ENCODE results near the gene C6orf118.

Gene C6orf118

DNA sequence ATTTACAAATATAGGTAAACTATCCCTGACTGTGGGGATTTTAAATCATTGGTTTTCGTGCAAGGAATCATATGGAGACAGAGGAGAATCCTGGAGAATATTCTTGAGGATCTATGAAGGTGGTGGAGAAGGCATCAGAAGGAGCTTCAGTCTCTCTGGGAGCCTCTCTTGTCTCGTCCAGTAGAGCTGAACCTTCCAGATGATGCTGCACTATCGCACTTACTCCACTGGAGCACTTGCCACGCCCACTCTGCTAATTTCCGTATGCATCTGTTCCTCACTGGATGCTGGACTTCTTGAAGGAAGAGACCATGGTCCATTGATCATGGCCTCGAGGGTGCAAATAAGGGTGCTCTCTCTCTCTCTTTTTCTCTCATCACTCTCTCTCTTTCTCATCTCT is 36.8 kb downstream of the C6orf118 start:
- DNase-seq (ENCODE audit: extremely low read depth, low read depth) = no peak
- TF ChIP-seq, protein P1, sequence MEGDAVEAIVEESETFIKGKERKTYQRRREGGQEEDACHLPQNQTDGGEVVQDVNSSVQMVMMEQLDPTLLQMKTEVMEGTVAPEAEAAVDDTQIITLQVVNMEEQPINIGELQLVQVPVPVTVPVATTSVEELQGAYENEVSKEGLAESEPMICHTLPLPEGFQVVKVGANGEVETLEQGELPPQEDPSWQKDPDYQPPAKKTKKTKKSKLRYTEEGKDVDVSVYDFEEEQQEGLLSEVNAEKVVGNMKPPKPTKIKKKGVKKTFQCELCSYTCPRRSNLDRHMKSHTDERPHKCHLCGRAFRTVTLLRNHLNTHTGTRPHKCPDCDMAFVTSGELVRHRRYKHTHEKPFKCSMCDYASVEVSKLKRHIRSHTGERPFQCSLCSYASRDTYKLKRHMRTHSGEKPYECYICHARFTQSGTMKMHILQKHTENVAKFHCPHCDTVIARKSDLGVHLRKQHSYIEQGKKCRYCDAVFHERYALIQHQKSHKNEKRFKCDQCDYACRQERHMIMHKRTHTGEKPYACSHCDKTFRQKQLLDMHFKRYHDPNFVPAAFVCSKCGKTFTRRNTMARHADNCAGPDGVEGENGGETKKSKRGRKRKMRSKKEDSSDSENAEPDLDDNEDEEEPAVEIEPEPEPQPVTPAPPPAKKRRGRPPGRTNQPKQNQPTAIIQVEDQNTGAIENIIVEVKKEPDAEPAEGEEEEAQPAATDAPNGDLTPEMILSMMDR (IDR thresholded peaks at IDR 0.05; ENCODE audit: low read depth, low read length) = no peak

- TF ChIP-seq, protein P1 (IDR thresholded peaks at IDR 0.05; ENCODE audit: low read depth, low read length) = no peak
- no peak for DNase-seq (ENCODE audit: extremely low read depth, low read depth)
These were observed 40.4 kb downstream of the C6orf118 start for GRCh38 chr6:165268987-165269386.

DNA sequence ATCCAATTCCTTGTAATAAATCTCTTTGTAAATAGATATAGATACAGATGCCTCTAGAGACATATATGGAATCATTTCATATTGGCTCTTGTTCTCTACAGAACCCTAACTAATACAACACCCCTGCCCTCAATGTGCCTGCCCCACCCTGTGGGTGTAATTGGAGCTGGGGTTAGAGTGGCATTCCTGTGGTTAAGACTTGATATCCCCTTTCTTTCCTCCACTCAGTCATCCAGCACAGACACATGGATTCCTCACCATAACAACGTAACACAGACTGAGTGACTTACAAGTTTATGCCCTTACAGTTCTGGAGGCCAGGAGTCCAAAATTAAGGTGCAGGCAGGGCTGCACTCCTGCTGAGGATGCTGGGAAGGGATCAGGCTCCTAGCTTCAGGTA is 42.8 kb downstream of the C6orf118 start:
- DNase-seq (ENCODE audit: extremely low read depth, low read depth) = no peak
- TF ChIP-seq, protein P1 (IDR thresholded peaks at IDR 0.05; ENCODE audit: low read depth, low read length) = no peak

- DNase-seq (ENCODE audit: extremely low read depth, low read depth) = no peak
- TF ChIP-seq, protein P1 (IDR thresholded peaks at IDR 0.05; ENCODE audit: low read depth, low read length) = no peak
These were observed 43.2 kb downstream of the C6orf118 start for GRCh38 chr6:165266191-165266590.

DNA sequence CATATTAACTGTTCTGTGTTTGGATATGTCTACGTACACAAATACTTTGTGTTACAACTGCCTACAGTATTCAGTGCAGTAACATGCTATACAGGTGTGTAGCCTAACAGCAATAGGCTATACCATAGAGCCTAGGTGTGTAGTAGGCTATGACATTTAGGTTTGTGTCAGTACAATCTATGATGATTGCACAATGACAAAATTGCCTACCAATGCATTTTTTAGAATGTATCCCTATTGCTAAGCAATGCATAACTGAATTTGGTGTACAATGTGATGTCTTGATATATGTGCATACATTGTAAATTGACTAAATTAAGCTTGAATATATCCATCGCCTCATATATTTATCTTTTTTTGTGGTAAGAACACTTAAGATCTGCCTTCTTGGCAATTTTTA is 48.9 kb downstream of the C6orf118 start:
- no peak for DNase-seq (ENCODE audit: extremely low read depth, low read depth)
- TF ChIP-seq, protein P1 (IDR thresholded peaks at IDR 0.05; ENCODE audit: low read depth, low read length) = no peak

DNA sequence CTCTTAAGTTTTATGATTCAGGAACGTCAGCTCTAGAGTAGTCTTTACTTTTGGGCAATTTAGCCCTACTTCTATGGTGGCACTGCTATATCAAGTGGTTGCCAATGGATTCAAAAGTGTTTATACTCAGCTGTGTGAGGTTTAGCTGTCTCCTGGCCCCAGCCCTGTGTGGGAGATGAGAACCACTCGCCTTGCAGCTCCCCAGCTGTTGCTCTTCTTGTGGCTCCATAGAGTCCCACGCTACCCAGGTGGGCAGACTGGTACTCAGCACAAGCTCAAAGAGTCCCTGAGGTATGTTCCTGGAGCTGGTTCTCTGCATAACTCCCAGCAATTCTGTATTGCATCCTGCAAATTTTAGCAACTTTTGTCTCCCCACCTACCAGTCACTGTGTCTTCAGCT is 59.6 kb downstream of the C6orf118 start:
- TF ChIP-seq, protein P1 (IDR thresholded peaks at IDR 0.05; ENCODE audit: low read depth, low read length) = no peak
- no peak for DNase-seq (ENCODE audit: extremely low read depth, low read depth)

DNA sequence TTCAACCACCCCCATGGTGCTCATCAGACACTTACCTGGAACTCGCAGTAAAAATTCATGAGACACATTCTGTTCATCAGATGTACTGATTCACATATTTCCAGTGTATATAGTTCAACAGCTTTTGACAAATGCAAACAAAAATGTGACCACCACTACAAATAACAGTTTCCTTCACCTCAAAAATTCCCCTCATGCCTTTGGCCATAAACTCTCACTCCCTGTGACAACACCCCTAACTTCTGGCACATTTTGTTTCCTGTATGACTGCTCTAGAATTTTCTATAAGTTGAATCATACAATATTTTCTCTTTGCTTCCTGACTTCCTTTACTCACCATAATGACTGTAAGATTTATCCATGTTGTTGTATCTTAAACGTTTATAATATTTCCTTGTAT is 63.7 kb downstream of the C6orf118 start:
- no peak for DNase-seq (ENCODE audit: extremely low read depth, low read depth)
- TF ChIP-seq, protein P1 (IDR thresholded peaks at IDR 0.05; ENCODE audit: low read depth, low read length) = no peak

Data from AG09319 (cell line).